GM13976 (cell line): ENCODE data around the gene SHF.

ENCODE experiments used
- DNase-seq: peaks from one replicate; pipeline ENCODE4 v3.0.0; 2012; ENCODE audit warnings: low spot score
- CTCF ChIP-seq: IDR thresholded peaks from 2 replicates; pipeline ENCODE4 v1.5.1; 2012; ENCODE audit warnings: borderline replicate concordance, mild to moderate bottlenecking; ENCODE audit not compliant: insufficient read depth; ENCODE audit errors: extremely low read depth, missing control alignments, control extremely low read depth
- in situ Hi-C: fragments of 300-500 bp; cut with MboI; formaldehyde crosslinking; loops from one replicate; pipeline ENCODE4 v1.12.0; 2022; ENCODE audit warnings: low sequenced_read_pairs, mixed read lengths, inconsistent platforms; ENCODE audit not compliant: unreplicated experiment

Gene SHF

GRCh38 chr15:45155739-45156138, 32.0 kb downstream of the SHF start:
- in situ Hi-C loops: no loop called here
- no peak for TF ChIP-seq CTCF
- DNase-seq: no peak

DNA sequence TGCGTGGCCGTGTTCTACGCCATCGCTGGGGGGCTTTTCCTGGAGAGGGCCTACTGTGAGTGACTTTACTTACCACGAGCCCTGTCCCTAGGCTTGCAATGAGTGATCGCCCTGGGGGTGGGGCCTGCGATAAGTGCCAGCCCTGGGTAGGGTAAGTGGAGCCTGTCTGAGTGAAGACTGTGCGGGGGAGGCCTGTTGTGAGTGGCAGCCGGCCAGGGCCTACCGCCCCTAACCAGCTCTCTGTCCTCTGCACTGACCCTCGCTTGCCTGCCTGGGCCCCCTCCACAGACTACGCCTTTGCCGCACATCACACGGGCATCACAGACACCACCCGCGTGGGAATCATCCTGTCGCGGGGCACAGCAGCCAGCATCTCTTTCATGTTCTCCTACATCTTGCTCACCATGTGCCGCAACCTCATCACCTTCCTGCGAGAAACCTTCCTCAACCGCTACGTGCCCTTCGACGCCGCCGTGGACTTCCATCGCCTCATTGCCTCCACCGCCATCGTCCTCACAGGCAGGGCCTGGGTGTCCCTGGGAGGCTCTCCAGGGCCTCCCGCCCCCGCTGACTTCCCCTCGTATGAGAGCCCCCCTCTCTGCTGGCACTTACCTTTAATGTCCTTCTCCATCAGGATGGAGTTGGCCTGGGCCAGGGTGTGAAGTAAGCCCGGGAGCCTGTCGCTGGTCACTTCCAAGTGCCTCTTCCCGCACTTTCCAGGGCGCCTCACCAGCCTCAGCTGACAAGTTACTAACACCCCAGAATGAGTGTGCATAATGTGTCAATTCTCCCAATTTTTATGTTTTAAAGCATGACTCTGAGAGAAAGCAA, 35.6 kb downstream of the SHF start:
- DNase-seq: no peak
- in situ Hi-C loops: no loop called here
- TF ChIP-seq CTCF: no peak

- TF ChIP-seq CTCF: no peak
- in situ Hi-C loops: no loop called here
- no peak for DNase-seq
Measured at GRCh38 chr15:45150997-45151396, 36.8 kb downstream of the SHF start.

- in situ Hi-C loops: no loop called here
Measured at GRCh38 chr15:45150481-45150880, 37.3 kb downstream of the SHF start.

GRCh38 chr15:45149060-45149459, 38.7 kb downstream of the SHF start:
- no peak for DNase-seq
- no peak for TF ChIP-seq CTCF
- in situ Hi-C loops: no loop called here

More at GRCh38 chr15:45150481-45150880, 37.3 kb downstream of the SHF start:
- no peak for TF ChIP-seq CTCF
- no peak for DNase-seq

DNA sequence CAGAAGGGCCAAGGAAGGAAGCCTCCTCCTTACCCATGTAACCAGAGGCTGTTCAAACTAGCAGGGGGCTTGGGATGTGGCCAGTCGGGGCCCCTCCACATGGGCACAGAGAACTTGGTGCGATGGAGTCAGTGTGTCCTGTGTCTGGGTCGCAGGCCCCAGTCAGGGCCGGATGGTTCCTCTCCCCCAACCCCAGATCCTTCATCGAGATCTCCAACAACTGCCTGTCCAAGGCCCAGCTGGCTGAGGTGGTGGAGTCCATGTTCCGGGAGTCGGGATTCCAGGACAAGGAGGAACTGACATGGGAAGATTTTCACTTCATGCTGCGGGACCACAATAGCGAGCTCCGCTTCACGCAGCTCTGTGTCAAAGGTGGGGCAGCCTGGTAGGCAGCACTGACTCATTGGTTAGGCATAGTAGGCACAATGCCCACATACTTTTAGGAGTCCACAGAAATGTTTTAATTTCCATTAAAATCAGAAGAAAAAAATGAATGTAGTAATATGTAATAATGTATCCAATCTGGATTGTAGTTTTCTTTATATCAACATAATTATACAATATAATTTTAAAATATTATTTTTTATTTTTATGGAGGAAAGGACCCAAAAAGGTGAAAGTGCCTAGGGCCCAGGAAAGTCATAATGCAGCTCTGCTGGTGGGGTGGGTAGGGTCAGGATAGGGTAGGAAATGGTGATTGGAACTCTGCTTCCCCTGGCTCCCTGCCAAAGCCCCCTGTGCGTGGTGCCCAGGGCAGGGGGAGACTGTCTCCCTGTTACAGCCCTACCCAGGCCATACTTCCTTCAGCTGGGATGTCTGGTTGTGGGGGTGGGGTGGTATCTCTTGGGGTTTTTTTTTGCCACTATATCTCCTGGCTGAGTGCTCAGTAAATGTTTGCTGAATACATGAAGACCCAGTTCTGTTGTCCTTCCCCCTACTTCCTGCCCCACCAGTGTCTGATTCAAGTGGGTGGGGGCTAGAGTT, 39.4 kb downstream of the SHF start:
- DNase-seq: no peak
- no peak for TF ChIP-seq CTCF
- in situ Hi-C loops: no loop called here
